ENCODE results near the gene NDUFS2. TPM values are rescaled to one million over a fixed set of nuclear protein-coding genes. Genes with fewer than 3 reads are reported as not detected.
A peak's percentile ranks its signal among the peaks of the same experiment; 100 is the strongest.
"Not testable (repeated sequence)": the region's sequence is repeated elsewhere in the genome, so short reads cannot be mapped to it uniquely, and the experiment has no call there.

The NDUFS2 gene
- total RNA-seq, 4 donors from 2014 or later: 68.5 to 131 (median 122) TPM

GRCh38 chr1:161219078-161219892 is 17.1 kb downstream of the NDUFS2 start:
- H3K4me3 ChIP-seq: no peak overlapping the region
- TF ChIP-seq POLR2A (IDR thresholded peaks at IDR 0.05; ENCODE audit: low read depth) (no peak), POLR2AphosphoS5 (IDR thresholded peaks at IDR 0.05) (no peak), CTCF (IDR thresholded peaks at IDR 0.05) (no peak), EP300 (IDR thresholded peaks at IDR 0.05) (no peak)
- H3K36me3 ChIP-seq: peaks cover 7 to 11% (median 9%) of the 10 kb centered on the region in 4 donors
- H3K27me3 ChIP-seq: no peaks in the 10 kb centered on the region
- no peaks in the 10 kb centered on the region for H3K9me3 ChIP-seq
- H3K4me1 ChIP-seq: no peaks in the 10 kb centered on the region
- intact Hi-C loops (cut with DNase I): no loop called here
- 87% methylated on average over 5 of the region's 5 CpGs for WGBS
- H3K27ac ChIP-seq (replicated peaks in 1 of 4): no peak overlapping the region
- DNase-seq (ENCODE audit: extremely low spot score): no peak

DNA sequence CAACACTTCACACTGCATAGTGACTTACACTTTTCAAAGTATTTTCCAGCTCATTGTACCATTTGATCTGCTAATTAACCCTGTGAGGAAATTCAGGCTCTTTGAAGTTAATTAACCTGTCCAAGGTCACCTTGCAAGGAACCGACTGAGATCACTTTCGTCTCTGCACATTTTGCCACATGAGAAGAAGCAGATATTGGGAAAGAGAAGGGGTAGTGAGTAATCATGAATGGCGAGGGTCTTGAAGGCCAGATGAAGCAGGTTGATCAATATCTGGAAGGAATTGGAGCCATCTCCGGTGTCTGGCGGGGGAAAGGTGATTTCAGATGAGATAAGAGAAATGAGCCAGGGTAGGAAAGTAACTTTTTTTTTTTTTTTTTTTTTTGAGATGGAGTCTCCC is 17.8 kb downstream of the NDUFS2 start:
- DNase-seq (ENCODE audit: extremely low spot score): no peak
- H3K27ac ChIP-seq (replicated peaks in 1 of 4): no peak overlapping the region
- 84% methylated on average over 5 of the region's 5 CpGs for WGBS
- H3K4me1 ChIP-seq: peaks cover 1 to 3% (median 2%) of the 10 kb centered on the region in 4 donors
- H3K36me3 ChIP-seq: peaks cover under 1 to 4% (median 2%) of the 10 kb centered on the region in 4 donors
- intact Hi-C loops (cut with DNase I): no loop called here
- H3K4me3 ChIP-seq: no peak overlapping the region
- H3K9me3 ChIP-seq: no peaks in the 10 kb centered on the region
- H3K27me3 ChIP-seq: no peaks in the 10 kb centered on the region
- TF ChIP-seq POLR2AphosphoS5 (IDR thresholded peaks at IDR 0.05) (no peak), POLR2A (IDR thresholded peaks at IDR 0.05; ENCODE audit: low read depth) (no peak), CTCF (IDR thresholded peaks at IDR 0.05) (no peak), EP300 (IDR thresholded peaks at IDR 0.05) (no peak)

DNA sequence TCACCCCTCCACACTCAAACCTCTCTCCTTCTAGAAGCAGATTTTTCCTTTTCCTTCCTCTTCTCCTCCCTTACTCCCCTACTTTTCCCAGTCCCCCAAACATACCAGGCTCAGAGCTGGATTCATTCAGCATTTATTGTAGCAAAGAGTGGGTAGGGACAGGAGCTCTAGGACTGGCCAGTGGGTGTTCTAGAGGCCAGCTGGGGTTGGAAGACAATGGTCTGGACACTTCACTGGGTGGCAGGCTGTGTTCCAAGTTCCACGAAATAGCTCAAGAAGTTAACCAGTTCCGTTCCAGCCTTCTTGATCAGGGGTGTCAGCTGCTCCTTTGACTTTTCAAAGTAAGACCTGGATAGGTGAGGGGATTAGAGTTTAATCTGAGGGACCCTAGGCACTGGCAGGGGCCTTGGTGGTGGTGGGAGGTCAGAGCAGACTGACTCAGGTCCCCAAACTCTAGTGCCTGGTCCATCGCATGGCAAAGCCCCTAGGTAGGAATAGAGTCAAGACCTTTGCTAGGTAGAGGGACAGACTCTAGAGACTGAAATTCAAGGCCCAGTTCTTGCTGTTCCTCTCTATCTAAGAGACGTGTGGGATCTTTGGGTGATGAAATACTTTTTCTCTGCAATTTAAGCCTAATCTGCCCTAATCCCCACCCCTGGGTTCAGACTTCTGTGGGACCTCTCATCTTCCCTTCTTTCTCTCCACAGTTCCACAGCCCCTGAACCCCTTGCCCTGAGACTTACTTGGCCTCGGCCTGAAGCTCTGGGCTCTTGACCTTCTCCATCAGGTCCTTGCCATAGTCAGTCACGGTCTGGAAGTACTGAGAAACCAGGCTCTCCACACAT is 20.2 kb downstream of the NDUFS2 start:
- Histone ChIP-seq H3K4me3 (no peak overlapping the region), H3K27ac (replicated peaks in 1 of 4) (no peak overlapping the region), H3K27me3 (no peaks in the 10 kb centered on the region), H3K9me3 (no peaks in the 10 kb centered on the region), H3K4me1 (peaks cover 19 to 22% (median 20%) of the 10 kb centered on the region in 4 donors), H3K36me3 (no peaks in the 10 kb centered on the region)
- intact Hi-C loops (cut with DNase I): no loop called here
- no peak for TF ChIP-seq POLR2AphosphoS5 (IDR thresholded peaks at IDR 0.05)
- no peak for TF ChIP-seq POLR2A (IDR thresholded peaks at IDR 0.05; ENCODE audit: low read depth)
- 80% methylated on average over 6 of the region's 6 CpGs for WGBS
- no peak for DNase-seq (ENCODE audit: extremely low spot score)

GRCh38 chr1:161223805-161224694 is 21.9 kb downstream of the NDUFS2 start:
- Histone ChIP-seq H3K4me3 (no peak overlapping the region), H3K36me3 (peaks cover 10 to 16% (median 12%) of the 10 kb centered on the region in 4 donors), H3K9me3 (no peaks in the 10 kb centered on the region), H3K4me1 (peaks cover 26 to 30% (median 27%) of the 10 kb centered on the region in 4 donors), H3K27ac (replicated peaks in 1 of 4) (no peak overlapping the region), H3K27me3 (no peaks in the 10 kb centered on the region)
- TF ChIP-seq CTCF (IDR thresholded peaks at IDR 0.05) (no peak), POLR2AphosphoS5 (IDR thresholded peaks at IDR 0.05) (no peak), POLR2A (IDR thresholded peaks at IDR 0.05; ENCODE audit: low read depth) (no peak), EP300 (IDR thresholded peaks at IDR 0.05) (no peak)
- intact Hi-C loops (cut with DNase I): no loop called here
- 87% methylated on average over 7 of the region's 7 CpGs for WGBS
- DNase-seq (ENCODE audit: extremely low spot score): no peak

- Histone ChIP-seq H3K4me1 (peaks cover 26 to 30% (median 27%) of the 10 kb centered on the region in 4 donors), H3K27ac (replicated peaks in 1 of 4) (peak overlapping the region in 2 of 4 donors; percentile 77 to 88), H3K36me3 (peaks cover 11 to 22% (median 19%) of the 10 kb centered on the region in 4 donors)
- DNase-seq (ENCODE audit: extremely low spot score); H3K4me3 ChIP-seq; H3K27me3 ChIP-seq; H3K9me3 ChIP-seq: not testable (repeated sequence)
- 85% methylated on average over 13 of the region's 13 CpGs for WGBS
- intact Hi-C loops (cut with DNase I): loop anchor here (5.0 kb wide), 1 partner anchor 83 kb away; the partner anchor contains the start of gene MPZ
Measured at GRCh38 chr1:161224695-161225087, 22.5 kb downstream of the NDUFS2 start.
